WERI-Rb-1 (cell line): ENCODE data around the gene PCGF3.
A peak's percentile ranks its signal among the peaks of the same experiment; 100 is the strongest.

Source experiments
- DNase-seq: peaks from one replicate; pipeline ENCODE4 v3.0.0-alpha.2; 2020
- H3K27ac ChIP-seq: fragments of 250-450 bp; sonication (Bioruptor Pico); 2 replicates; pipeline ENCODE4 v1.5.1; 2020; ENCODE audit warnings: mild to moderate bottlenecking, moderate library complexity
- H3K27me3 ChIP-seq: fragments of 250-450 bp; sonication (Bioruptor Pico); 2 replicates; pipeline ENCODE4 v1.5.1; 2021; ENCODE audit warnings: mild to moderate bottlenecking, low read depth, moderate library complexity; ENCODE audit not compliant: insufficient read depth, severe bottlenecking
- H3K36me3 ChIP-seq: fragments of 250-450 bp; sonication (Bioruptor Pico); 2 replicates; pipeline ENCODE4 v1.5.1; 2020; ENCODE audit warnings: mild to moderate bottlenecking, moderate library complexity
- H3K4me3 ChIP-seq: 2 replicates; pipeline ENCODE4 v1.5.1; 2011; ENCODE audit warnings: low read depth, mild to moderate bottlenecking, control low read depth, low read length
- H3K9me3 ChIP-seq: fragments of 250-450 bp; sonication (Bioruptor Pico); 2 replicates; pipeline ENCODE4 v1.5.1; 2021; ENCODE audit warnings: mild to moderate bottlenecking, moderate library complexity; ENCODE audit not compliant: severe bottlenecking
- CTCF ChIP-seq: IDR thresholded peaks from 2 replicates; pipeline ENCODE4 v1.5.1; 2011; ENCODE audit warnings: low read depth, mild to moderate bottlenecking, control low read depth, inconsistent platforms, low read length

PCGF3 gene

GRCh38 chr4:788636-789297 lies 83.1 kb downstream of the PCGF3 start:
- no peak for TF ChIP-seq CTCF
- H3K36me3 ChIP-seq: peaks cover 67% of the 10 kb centered on the region
- H3K27ac ChIP-seq: peak overlapping the region; percentile 71
- no peaks in the 10 kb centered on the region for H3K9me3 ChIP-seq
- no peak for DNase-seq
- H3K4me3 ChIP-seq: no peak overlapping the region
- H3K27me3 ChIP-seq: no peaks in the 10 kb centered on the region

- Histone ChIP-seq H3K27me3 (no peaks in the 10 kb centered on the region), H3K36me3 (peaks cover 61% of the 10 kb centered on the region), H3K4me3 (no peak overlapping the region), H3K9me3 (no peaks in the 10 kb centered on the region), H3K27ac (peak overlapping the region; percentile 71)
- peak; percentile 80 for DNase-seq
- TF ChIP-seq CTCF: no peak
Observed at GRCh38 chr4:789571-790465, 84.2 kb downstream of the PCGF3 start.

- H3K27ac ChIP-seq: peak overlapping the region; percentile 71
- no peaks in the 10 kb centered on the region for H3K9me3 ChIP-seq
- H3K36me3 ChIP-seq: peaks cover 55% of the 10 kb centered on the region
- no peaks in the 10 kb centered on the region for H3K27me3 ChIP-seq
- DNase-seq: no peak
- no peak overlapping the region for H3K4me3 ChIP-seq
- no peak for TF ChIP-seq CTCF
Observed at GRCh38 chr4:790466-790820, 84.8 kb downstream of the PCGF3 start.

GRCh38 chr4:791252-791897 lies 85.7 kb downstream of the PCGF3 start:
- Histone ChIP-seq H3K27ac (no peak overlapping the region), H3K4me3 (no peak overlapping the region), H3K9me3 (no peaks in the 10 kb centered on the region), H3K27me3 (no peaks in the 10 kb centered on the region), H3K36me3 (peaks cover 60% of the 10 kb centered on the region)
- TF ChIP-seq CTCF: no peak
- DNase-seq: no peak

- Histone ChIP-seq H3K27me3 (no peaks in the 10 kb centered on the region), H3K9me3 (no peaks in the 10 kb centered on the region), H3K27ac (no peak overlapping the region; the same call in 1 of the 2 replicates), H3K36me3 (peaks cover 64% of the 10 kb centered on the region), H3K4me3 (no peak overlapping the region)
- DNase-seq: no peak
- TF ChIP-seq CTCF: no peak
Observed at GRCh38 chr4:791898-792625, 86.4 kb downstream of the PCGF3 start.
